AG04450 (cell line): ENCODE results near the gene C1orf122. TPM values are rescaled to one million over a fixed set of nuclear protein-coding genes. Genes with fewer than 3 reads are reported as not detected.

Experiments used
- CTCF ChIA-PET: fragments of 300-600, 350-600 bp; formaldehyde crosslinking; extraction: SDS; loops from one replicate; lab custom pipeline; 2022; ENCODE audit warnings: antibody characterized with exemption, inconsistent platforms; lab: Charles Lee
- POLR2A ChIA-PET: fragments of 350-600 bp; formaldehyde crosslinking; extraction: SDS; loops from one replicate; lab custom pipeline; 2021; ENCODE audit warnings: antibody characterized with exemption, inconsistent platforms; lab: Yijun Ruan, JAX
- DNase-seq: peaks from one replicate; pipeline ENCODE4 v3.0.0-alpha.2; 2011; ENCODE audit warnings: low read depth, low spot score
- H3K27ac ChIP-seq: one replicate; pipeline ENCODE4 v1.5.1; 2012; ENCODE audit warnings: low read depth, low read length, control low read depth
- H3K27me3 ChIP-seq: one replicate; pipeline ENCODE4 v1.6.0; 2012; ENCODE audit warnings: low read length; ENCODE audit not compliant: control insufficient read depth, insufficient read depth
- H3K4me3 ChIP-seq: 2 replicates; pipeline ENCODE4 v1.5.1; 2011; ENCODE audit warnings: mild to moderate bottlenecking, low read depth, low read length, control low read depth
- H3K9me3 ChIP-seq: 2 replicates; pipeline ENCODE4 v1.5.1; 2012; ENCODE audit warnings: low read length; ENCODE audit not compliant: control insufficient read depth, insufficient read depth
- CTCF ChIP-seq: IDR thresholded peaks from 2 replicates; pipeline ENCODE4 v1.5.1; 2011; ENCODE audit warnings: low read depth, low read length, control low read depth, inconsistent platforms
- polyA plus RNA-seq: library from polyadenylated mRNA; depleted of rRNA; stranded (reverse); fragments of >200 nt; gene quantifications from 2 replicates; pipeline ENCODE4 v1.2.3, GENCODE V29; 2011

C1orf122 gene
- polyA plus RNA-seq, 1 experiment, result 30.3 TPM

GRCh38 chr1:37776946-37777516 lies 30.6 kb upstream of the C1orf122 start:
- no peak overlapping the region for H3K4me3 ChIP-seq
- no peak overlapping the region for H3K27ac ChIP-seq
- TF ChIP-seq CTCF, result no peak
- H3K9me3 ChIP-seq, result no peaks in the 10 kb centered on the region
- ChIA-PET POLR2A (no interaction called here), CTCF (no interaction called here)
- H3K27me3 ChIP-seq, result peaks cover 3% of the 10 kb centered on the region
- DNase-seq, result no peak

- ChIA-PET POLR2A (no interaction called here), CTCF (interaction anchor here (0.7 kb wide), 1 partner anchor 175 kb away, joined by 4 read pairs; no protein-coding TSS in a partner anchor)
These were observed 28.9 kb upstream of the C1orf122 start for GRCh38 chr1:37778654-37779053.

GRCh38 chr1:37782491-37782890 lies 25.1 kb upstream of the C1orf122 start:
- Histone ChIP-seq H3K9me3 (no peaks in the 10 kb centered on the region), H3K27ac (no peak overlapping the region), H3K4me3 (no peak overlapping the region), H3K27me3 (peaks cover 2% of the 10 kb centered on the region)
- ChIA-PET POLR2A (no interaction called here), CTCF (no interaction called here)
- DNase-seq, result no peak
- no peak for TF ChIP-seq CTCF

More at GRCh38 chr1:37778654-37779053, 28.9 kb upstream of the C1orf122 start:
- DNase-seq, result no peak
- TF ChIP-seq CTCF, result no peak
- Histone ChIP-seq H3K4me3 (no peak overlapping the region), H3K27ac (no peak overlapping the region), H3K27me3 (peaks cover 5% of the 10 kb centered on the region), H3K9me3 (no peaks in the 10 kb centered on the region)

GRCh38 chr1:37792943-37793686 lies 14.5 kb upstream of the C1orf122 start:
- no peak for DNase-seq
- Histone ChIP-seq H3K27me3 (peaks cover 23% of the 10 kb centered on the region), H3K4me3 (no peak overlapping the region; the same call in 1 of the 2 replicates), H3K27ac (no peak overlapping the region), H3K9me3 (no peaks in the 10 kb centered on the region; the same call in 1 of the 2 replicates)
- POLR2A ChIA-PET, result no interaction called here
- CTCF ChIA-PET, result no interaction called here
- no peak for TF ChIP-seq CTCF

- TF ChIP-seq CTCF, result no peak
- CTCF ChIA-PET, result no interaction called here
- peaks cover 20% of the 10 kb centered on the region for H3K27me3 ChIP-seq
- POLR2A ChIA-PET, result no interaction called here
- peak within 1 kb of the TSS; percentile 57 for H3K4me3 ChIP-seq
- no peak for DNase-seq
- H3K9me3 ChIP-seq, result no peaks in the 10 kb centered on the region; the same call in 1 of the 2 replicates
- H3K27ac ChIP-seq, result no peak within 1 kb of the TSS
These were observed 13.7 kb upstream of the C1orf122 start, which contains the start of gene MANEAL for GRCh38 chr1:37793773-37794371. MANEAL (plus strand) TSS chr1:37793847; CDS start chr1:37794183, 336 bp downstream.
